IPS-11a (cell line): Measurements from ENCODE around the gene MOV10L1.
"Not testable (repeated sequence)": the region's sequence is repeated elsewhere in the genome, so short reads cannot be mapped to it uniquely, and the experiment has no call there.

Experiments used
- H3K4me3 ChIP-seq: one replicate; pipeline ENCODE4 v1.5.1; 2013; ENCODE audit warnings: low read depth, low read length, control low read depth

Gene MOV10L1

GRCh38 chr22:50076646-50077535 is 12.9 kb upstream of the MOV10L1 start:
- no peak overlapping the region for H3K4me3 ChIP-seq

- H3K4me3 ChIP-seq: no peak overlapping the region
Observed at GRCh38 chr22:50078246-50078645, 11.6 kb upstream of the MOV10L1 start.

- H3K4me3 ChIP-seq: no peak overlapping the region
Observed at GRCh38 chr22:50078761-50079160, 11.0 kb upstream of the MOV10L1 start.

- no peak overlapping the region for H3K4me3 ChIP-seq
Observed at GRCh38 chr22:50080077-50080465, 9.7 kb upstream of the MOV10L1 start.

- H3K4me3 ChIP-seq: no peak overlapping the region
Observed at GRCh38 chr22:50081426-50082196, 8.2 kb upstream of the MOV10L1 start.

GRCh38 chr22:50082197-50082715 is 7.5 kb upstream of the MOV10L1 start:
- no peak overlapping the region for H3K4me3 ChIP-seq

- H3K4me3 ChIP-seq: no peak overlapping the region
Observed at GRCh38 chr22:50082961-50083461, 6.8 kb upstream of the MOV10L1 start.

GRCh38 chr22:50083462-50084079 is 6.2 kb upstream of the MOV10L1 start:
- H3K4me3 ChIP-seq: no peak overlapping the region

- no peak overlapping the region for H3K4me3 ChIP-seq
Observed at GRCh38 chr22:50084080-50084477, 5.7 kb upstream of the MOV10L1 start.

- no peak overlapping the region for H3K4me3 ChIP-seq
Observed at GRCh38 chr22:50084614-50085021, 5.2 kb upstream of the MOV10L1 start.

GRCh38 chr22:50085211-50085972 is 4.4 kb upstream of the MOV10L1 start, which contains the start of gene MLC1:
MLC1 (minus strand) TSS chr22:50085426; CDS start chr22:50084902, 524 bp downstream.
- H3K4me3 ChIP-seq: no peak within 1 kb of the TSS

- no peak overlapping the region for H3K4me3 ChIP-seq
Observed at GRCh38 chr22:50086526-50086925, 3.3 kb upstream of the MOV10L1 start.

GRCh38 chr22:50086975-50087374 is 2.8 kb upstream of the MOV10L1 start:
- not testable (repeated sequence) for H3K4me3 ChIP-seq

GRCh38 chr22:50087646-50088045 is 2.2 kb upstream of the MOV10L1 start:
- no peak overlapping the region for H3K4me3 ChIP-seq

GRCh38 chr22:50088096-50088495 is 1.7 kb upstream of the MOV10L1 start:
- no peak overlapping the region for H3K4me3 ChIP-seq

GRCh38 chr22:50089231-50089630 is 575 bp upstream of the MOV10L1 start:
- H3K4me3 ChIP-seq: no peak overlapping the region

- H3K4me3 ChIP-seq: no peak overlapping the region
Observed at GRCh38 chr22:50090412-50090714, 557 bp downstream of the MOV10L1 start.

- H3K4me3 ChIP-seq: no peak overlapping the region
Observed at GRCh38 chr22:50091092-50091768, 1.4 kb downstream of the MOV10L1 start.

- H3K4me3 ChIP-seq: no peak overlapping the region
Observed at GRCh38 chr22:50092342-50092741, 2.5 kb downstream of the MOV10L1 start.

GRCh38 chr22:50098052-50098451 is 8.2 kb downstream of the MOV10L1 start:
- H3K4me3 ChIP-seq: no peak overlapping the region
